ENCODE results near the gene BBLN.
A peak's percentile ranks its signal among the peaks of the same experiment; 100 is the strongest.
"Not testable (repeated sequence)": the region's sequence is repeated elsewhere in the genome, so short reads cannot be mapped to it uniquely, and the experiment has no call there.

The BBLN gene

GRCh38 chr9:128124873-128125579 is 35.0 kb upstream of the BBLN start:
- peak; percentile 60 for DNase-seq (ENCODE audit: low read depth)

GRCh38 chr9:128125580-128126354 is 34.3 kb upstream of the BBLN start:
- DNase-seq (ENCODE audit: low read depth), result no peak

- DNase-seq (ENCODE audit: low read depth), result peak; percentile 86
Measured at GRCh38 chr9:128127568-128127989, 32.5 kb upstream of the BBLN start, which contains the start of gene PTGES2. Gene PTGES2, minus strand, starts transcription at chr9:128127729. Its CDS starts 12 bp downstream, at chr9:128127717.

GRCh38 chr9:128127990-128128835 is 31.9 kb upstream of the BBLN start:
- DNase-seq (ENCODE audit: low read depth), result peak; percentile 89

- DNase-seq (ENCODE audit: low read depth), result no peak
Measured at GRCh38 chr9:128128836-128129590, 31.1 kb upstream of the BBLN start.

- DNase-seq (ENCODE audit: low read depth), result not testable (repeated sequence)
Measured at GRCh38 chr9:128129976-128130590, 30.0 kb upstream of the BBLN start.

- not testable (repeated sequence) for DNase-seq (ENCODE audit: low read depth)
Measured at GRCh38 chr9:128130651-128131050, 29.4 kb upstream of the BBLN start.

- DNase-seq (ENCODE audit: low read depth), result not testable (repeated sequence)
Measured at GRCh38 chr9:128131346-128131745, 28.7 kb upstream of the BBLN start.

- DNase-seq (ENCODE audit: low read depth), result not testable (repeated sequence)
Measured at GRCh38 chr9:128132139-128132538, 27.9 kb upstream of the BBLN start.

- DNase-seq (ENCODE audit: low read depth), result not testable (repeated sequence)
Measured at GRCh38 chr9:128135561-128135960, 24.5 kb upstream of the BBLN start.

- DNase-seq (ENCODE audit: low read depth), result peak; percentile 74
Measured at GRCh38 chr9:128136816-128137793, 23.0 kb upstream of the BBLN start.

- DNase-seq (ENCODE audit: low read depth), result no peak
Measured at GRCh38 chr9:128138001-128138400, 22.1 kb upstream of the BBLN start.

GRCh38 chr9:128139621-128140020 is 20.4 kb upstream of the BBLN start:
- DNase-seq (ENCODE audit: low read depth), result no peak

- no peak for DNase-seq (ENCODE audit: low read depth)
Measured at GRCh38 chr9:128141604-128142003, 18.5 kb upstream of the BBLN start.

- DNase-seq (ENCODE audit: low read depth), result no peak
Measured at GRCh38 chr9:128142061-128142460, 18.0 kb upstream of the BBLN start.

GRCh38 chr9:128142596-128142995 is 17.5 kb upstream of the BBLN start:
- DNase-seq (ENCODE audit: low read depth), result no peak

- no peak for DNase-seq (ENCODE audit: low read depth)
Measured at GRCh38 chr9:128143525-128144238, 16.4 kb upstream of the BBLN start.

GRCh38 chr9:128144239-128145181 is 15.6 kb upstream of the BBLN start:
- DNase-seq (ENCODE audit: low read depth), result no peak
